ENCODE data around the gene NCK1.
A peak's percentile ranks its signal among the peaks of the same experiment; 100 is the strongest.
"Not testable (repeated sequence)": the region's sequence is repeated elsewhere in the genome, so short reads cannot be mapped to it uniquely, and the experiment has no call there.

The NCK1 gene

GRCh38 chr3:136862617-136863322, 762 bp downstream of the NCK1 start:
- DNase-seq (ENCODE audit: low read depth in 1 of 2, low spot score in 1 of 2) = peak; percentile 10 to 14

DNA sequence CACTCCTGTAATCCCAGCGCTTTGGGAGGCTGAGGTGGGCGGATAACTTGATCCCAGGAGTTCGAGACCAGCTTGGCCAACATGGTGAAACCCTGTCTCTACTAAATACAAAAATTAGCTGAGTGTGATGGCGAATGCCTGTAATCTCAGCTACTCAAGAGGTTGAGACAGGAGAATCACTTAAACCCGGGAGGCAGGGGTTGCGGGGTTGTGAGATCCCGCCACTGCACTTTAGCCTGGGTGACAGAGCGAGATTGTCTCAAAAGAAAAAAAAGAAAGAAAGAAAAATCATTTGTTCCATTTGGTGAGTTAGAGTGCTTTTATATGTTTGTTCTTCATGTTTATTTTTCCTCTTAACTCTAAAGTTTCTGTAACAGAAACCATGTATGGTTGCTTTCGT, 7.3 kb downstream of the NCK1 start:
- no peak for DNase-seq (ENCODE audit: low read depth in 1 of 2, low spot score in 1 of 2)

- DNase-seq (ENCODE audit: low read depth in 1 of 2, low spot score in 1 of 2) = not testable (repeated sequence)
These were observed 10.2 kb downstream of the NCK1 start for GRCh38 chr3:136872258-136872657.

DNA sequence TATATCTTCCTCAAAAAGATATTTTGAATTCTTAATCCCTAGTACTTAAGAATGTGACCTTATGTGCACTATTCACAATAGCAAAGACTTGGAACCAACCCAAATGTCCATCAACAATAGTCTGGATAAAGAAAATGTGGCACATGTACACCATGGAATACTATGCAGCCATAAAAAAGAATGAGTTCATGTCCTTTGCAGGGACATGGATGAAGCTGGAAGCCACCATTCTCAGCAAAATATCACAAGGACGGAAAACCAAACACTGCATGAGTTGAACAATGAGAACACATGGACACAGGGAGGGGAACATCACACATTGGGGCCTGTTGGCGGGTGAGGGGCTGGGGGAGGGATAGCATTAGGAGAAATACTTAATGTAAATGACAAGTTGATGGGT, 17.5 kb downstream of the NCK1 start:
- DNase-seq (ENCODE audit: low read depth in 1 of 2, low spot score in 1 of 2) = not testable (repeated sequence)

DNA sequence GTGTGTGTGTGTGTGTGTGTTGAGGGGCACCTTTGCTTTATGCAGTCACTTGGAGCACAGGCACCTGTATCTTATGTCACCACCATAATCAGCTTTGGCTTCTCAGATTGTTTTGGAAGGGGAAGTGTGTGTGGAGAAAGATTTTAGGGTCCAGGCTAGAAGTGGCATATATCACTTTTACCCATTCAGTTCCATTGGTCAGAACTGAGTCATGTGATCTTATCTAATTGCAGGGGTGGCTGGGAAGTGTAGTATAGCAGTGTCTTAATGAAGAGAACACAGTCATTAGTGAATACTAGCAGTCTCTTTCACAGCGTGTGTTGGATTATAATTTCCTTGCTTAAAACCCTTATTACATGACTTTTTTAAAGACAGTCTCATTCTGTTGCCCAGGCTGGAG, 20.6 kb downstream of the NCK1 start:
- DNase-seq (ENCODE audit: low read depth in 1 of 2, low spot score in 1 of 2) = no peak

DNA sequence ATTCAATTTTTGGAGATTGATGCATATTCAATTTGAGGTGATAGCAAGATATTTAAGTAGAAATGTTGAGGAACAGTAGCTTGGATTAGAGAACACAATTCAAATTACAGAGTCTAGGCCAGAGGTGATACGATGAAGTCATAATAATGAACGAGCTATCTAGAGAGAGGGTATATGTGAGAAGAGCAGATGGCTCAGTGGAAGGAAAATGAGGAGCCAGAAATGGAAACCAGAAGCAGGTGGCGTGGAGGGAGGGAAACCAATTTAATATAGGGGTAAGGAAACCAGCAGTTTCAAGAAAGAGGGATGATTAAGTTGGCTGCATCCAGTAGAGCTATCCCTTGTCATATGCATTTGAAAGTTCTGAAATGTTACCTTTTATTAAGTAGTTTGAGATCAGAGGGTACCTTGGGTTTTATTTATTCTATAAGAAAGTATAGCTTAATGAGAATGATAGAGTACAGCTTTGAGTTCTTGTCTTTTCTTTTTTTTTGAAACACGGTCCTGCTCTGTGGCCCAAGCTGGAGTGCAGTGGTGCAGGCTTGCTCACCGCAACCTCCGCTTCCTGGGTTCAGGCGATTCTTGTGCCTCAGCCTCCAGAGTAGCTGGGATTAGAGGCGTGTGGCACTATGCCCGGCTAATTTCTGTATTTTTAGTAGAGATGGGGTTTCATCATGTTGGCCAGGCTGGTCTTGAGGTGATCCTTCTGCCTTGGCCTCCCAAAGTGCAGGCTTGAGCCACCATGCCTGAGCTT, 22.1 kb downstream of the NCK1 start:
- DNase-seq (ENCODE audit: low read depth in 1 of 2, low spot score in 1 of 2) = no peak

DNA sequence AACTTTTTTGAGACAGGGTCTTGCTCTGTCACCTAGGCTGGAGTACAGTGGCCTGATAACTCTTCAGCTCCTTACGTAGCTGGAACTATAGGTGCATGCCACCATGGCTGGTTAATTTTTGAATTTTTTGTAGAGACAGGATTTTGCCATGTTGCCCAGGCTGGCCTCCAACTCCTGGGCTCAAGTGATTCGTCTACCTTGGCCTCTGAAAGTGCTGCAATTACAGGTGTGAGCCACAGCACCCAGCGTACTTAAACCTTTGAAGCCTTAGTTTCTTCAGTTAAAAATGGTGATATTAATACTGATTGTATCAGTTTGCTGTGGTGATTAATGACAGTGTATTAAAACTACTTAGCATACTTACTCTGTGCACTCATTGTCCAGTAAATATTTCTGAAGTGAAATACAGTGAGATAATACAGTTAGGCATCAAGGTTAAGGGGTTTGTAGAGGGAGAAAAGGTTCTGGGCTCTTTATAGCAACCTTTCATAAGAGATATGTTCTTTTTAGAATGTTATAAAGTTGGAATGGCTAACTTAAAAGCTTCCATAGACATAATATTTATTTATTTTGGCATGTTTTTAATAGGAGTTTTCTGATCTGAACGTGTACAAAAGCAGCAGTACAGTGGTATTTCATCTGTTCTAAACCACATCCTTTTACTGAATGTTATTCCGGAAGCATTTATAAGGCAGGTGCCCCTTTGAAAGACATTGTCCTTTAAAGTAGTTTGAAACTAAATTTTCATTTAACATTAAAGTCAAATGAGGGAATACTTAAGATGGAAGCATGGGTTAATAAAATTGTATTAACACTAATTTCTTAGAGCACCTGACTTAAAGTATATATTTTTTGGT, 23.6 kb downstream of the NCK1 start:
- no peak for DNase-seq (ENCODE audit: low read depth in 1 of 2, low spot score in 1 of 2)

GRCh38 chr3:136889947-136890346, 27.9 kb downstream of the NCK1 start:
- no peak for DNase-seq (ENCODE audit: low read depth in 1 of 2, low spot score in 1 of 2)

DNA sequence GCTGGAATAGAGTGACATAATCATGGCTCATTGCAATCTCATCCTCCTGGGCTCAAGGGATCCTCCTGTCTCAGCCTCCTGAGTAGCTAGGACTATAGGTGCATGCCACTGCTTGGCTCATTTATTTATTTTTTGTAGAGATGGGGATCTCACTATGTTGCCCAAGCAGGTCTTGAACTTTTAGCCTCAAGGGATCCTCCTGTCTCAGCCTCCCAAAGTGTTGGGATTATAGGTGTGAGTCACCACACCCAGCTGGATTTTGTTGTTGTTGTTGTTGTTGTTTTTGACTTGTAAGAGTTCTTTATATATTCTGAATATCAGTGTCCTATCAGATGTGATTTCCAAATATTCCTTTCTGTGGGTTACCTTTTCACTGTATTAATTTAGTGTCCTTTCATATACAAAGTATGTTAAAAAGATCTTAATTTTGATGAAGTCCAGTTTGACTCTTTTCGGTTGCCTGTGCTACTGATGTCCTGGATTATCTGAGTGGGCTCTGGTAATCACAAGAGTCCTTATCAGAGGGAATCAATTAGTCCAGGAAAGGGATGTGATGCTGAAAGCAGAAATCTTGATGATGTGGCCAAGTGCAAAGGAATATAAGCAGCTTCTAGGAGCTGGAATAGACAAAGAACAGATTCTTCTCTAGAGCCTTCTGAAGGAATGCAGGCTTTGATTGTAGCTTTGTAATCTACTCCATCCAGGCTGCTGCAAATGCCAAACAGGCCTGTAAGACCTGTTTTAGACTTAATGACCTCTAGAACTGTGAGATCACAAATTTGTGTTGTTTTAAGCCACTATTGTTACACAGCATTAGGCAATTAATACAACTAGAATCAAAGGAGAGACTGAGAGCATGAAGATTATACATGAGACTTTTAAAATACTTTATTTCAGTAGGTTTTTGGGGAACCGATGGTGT, 30.2 kb downstream of the NCK1 start:
- DNase-seq (ENCODE audit: low read depth in 1 of 2, low spot score in 1 of 2) = no peak

GRCh38 chr3:136893848-136894443, 31.9 kb downstream of the NCK1 start:
- no peak for DNase-seq (ENCODE audit: low read depth in 1 of 2, low spot score in 1 of 2)

GRCh38 chr3:136897171-136897570, 35.2 kb downstream of the NCK1 start:
- not testable (repeated sequence) for DNase-seq (ENCODE audit: low read depth in 1 of 2, low spot score in 1 of 2)

- DNase-seq (ENCODE audit: low read depth in 1 of 2, low spot score in 1 of 2) = no peak
These were observed 36.5 kb downstream of the NCK1 start for GRCh38 chr3:136898549-136898948.

DNA sequence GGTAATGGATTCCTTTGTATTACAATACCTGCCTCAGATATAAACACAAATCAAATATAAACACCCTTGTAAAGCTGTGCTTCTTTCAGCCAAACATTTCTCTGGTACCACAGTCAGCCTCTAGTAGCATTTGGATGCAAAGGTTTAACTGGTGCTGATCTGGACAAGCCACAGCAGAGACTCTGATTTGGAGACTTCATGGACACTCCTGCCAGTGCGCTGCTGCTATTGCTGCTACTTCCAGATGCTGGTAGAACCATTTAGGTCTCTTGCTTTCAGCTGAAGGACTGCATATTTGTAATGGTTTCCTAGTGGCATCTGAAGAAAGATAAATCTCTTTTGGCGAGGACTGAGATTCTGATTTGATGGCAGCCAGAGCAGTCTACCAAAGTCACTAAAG, 36.9 kb downstream of the NCK1 start:
- DNase-seq (ENCODE audit: low read depth in 1 of 2, low spot score in 1 of 2) = no peak

GRCh38 chr3:136899622-136900158, 37.7 kb downstream of the NCK1 start:
- DNase-seq (ENCODE audit: low read depth in 1 of 2, low spot score in 1 of 2) = no peak

GRCh38 chr3:136900694-136901093, 38.7 kb downstream of the NCK1 start:
- DNase-seq (ENCODE audit: low read depth in 1 of 2, low spot score in 1 of 2) = not testable (repeated sequence)

- no peak for DNase-seq (ENCODE audit: low read depth in 1 of 2, low spot score in 1 of 2)
These were observed 39.4 kb downstream of the NCK1 start for GRCh38 chr3:136901391-136901790.

DNA sequence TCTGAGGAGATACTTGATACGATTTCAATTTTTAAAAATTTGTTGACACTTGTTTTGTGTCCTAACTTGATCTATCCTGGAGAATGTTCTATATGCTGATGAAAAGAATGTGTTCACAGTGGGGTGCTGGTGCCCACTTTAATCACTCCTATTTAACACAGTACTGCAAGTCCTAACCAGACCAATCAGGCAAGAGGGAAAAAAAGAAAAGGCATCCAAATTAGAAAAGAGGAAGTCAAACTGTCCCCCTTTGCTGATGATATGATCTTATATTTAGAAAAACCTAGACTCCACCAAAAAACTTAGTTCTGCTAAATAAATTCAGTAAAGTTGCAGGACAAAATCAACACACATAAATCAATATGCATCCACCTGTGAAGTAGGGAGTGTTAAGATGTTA, 40.5 kb downstream of the NCK1 start:
- not testable (repeated sequence) for DNase-seq (ENCODE audit: low read depth in 1 of 2, low spot score in 1 of 2)

- DNase-seq (ENCODE audit: low read depth in 1 of 2, low spot score in 1 of 2) = no peak
These were observed 41.9 kb downstream of the NCK1 start for GRCh38 chr3:136903899-136904298.

DNA sequence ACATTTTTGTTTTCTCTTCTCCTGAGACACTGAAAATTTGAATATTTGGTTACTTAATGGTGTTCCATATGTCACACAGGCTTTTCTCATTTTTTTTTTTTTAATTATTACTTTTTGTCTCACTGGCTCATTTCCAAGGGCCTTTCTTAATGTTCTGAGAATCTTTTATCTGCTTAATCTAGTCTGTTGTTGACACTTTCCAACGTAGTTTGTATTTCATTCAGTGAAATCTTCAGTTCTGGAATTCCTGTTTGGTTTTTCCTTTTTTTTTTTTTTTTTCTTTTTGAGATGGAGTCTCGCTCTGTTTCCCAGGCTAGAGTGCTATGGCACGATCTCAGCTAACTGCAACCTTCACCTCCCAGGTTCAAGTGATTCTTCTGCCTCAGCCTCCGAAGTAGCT, 42.7 kb downstream of the NCK1 start:
- DNase-seq (ENCODE audit: low read depth in 1 of 2, low spot score in 1 of 2) = no peak

GRCh38 chr3:136905549-136905948, 43.5 kb downstream of the NCK1 start:
- DNase-seq (ENCODE audit: low read depth in 1 of 2, low spot score in 1 of 2) = no peak

Data from stimulated activated CD4-positive, alpha-beta T cell treated with anti-CD3 and anti-CD28 coated beads, Interleukin-15, amount 100 ng/mL, for 1 hour (primary cell).